ENCODE data around the gene TBC1D22A. TPM values are rescaled to one million over a fixed set of nuclear protein-coding genes. Genes with fewer than 3 reads are reported as not detected.
A peak's percentile ranks its signal among the peaks of the same experiment; 100 is the strongest.

The TBC1D22A gene
- total RNA-seq, 2 donors from 2014 or later, result 11.5 to 15.4 TPM

- no peak for DNase-seq (ENCODE audit: low spot score)
- H3K36me3 ChIP-seq, result peaks cover 12% of the 10 kb centered on the region
Observed at GRCh38 chr22:46908641-46909107, 146.2 kb downstream of the TBC1D22A start.

DNA sequence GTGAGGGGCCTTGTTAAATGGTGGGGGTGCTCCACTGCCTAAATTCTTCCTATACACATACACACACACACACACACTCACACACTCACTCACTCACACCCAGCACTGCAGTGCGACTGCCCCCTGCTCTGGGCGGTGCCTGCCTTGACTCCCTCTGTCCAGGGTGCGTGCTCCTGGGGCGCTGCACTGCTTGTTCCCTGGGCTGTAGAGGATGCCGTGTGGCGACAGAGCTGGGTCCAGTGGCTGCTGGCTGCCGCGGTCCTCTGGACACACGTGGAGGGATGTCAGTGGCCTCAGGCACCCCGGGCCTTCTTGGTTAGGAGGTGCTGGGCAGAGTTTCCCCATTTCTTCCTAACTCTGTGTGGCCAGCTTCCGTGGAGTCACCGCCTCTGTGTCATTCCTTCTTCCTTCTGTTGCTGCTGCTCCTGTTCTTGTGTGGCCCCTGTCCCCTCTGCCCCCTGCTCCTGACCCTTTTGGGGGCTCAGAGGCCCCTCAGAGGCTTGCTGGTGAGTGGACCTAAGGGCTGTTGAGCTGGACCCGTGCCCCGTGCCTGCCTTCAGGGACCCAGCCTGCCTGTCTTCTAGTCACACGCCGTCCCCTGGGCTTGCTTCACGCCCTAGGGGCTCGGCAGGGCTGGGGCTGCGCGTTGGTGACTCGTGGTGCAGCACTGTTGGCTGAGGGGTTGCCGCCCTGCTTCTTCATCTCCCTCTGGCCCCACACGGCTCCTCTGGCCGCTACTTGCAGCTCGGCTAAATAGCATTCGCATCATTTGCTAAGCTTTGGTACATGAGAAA is 147.0 kb downstream of the TBC1D22A start:
- Histone ChIP-seq H3K27ac (no peak overlapping the region), H3K36me3 (peaks cover 20% of the 10 kb centered on the region), H3K4me3 (no peak overlapping the region), H3K27me3 (no peaks in the 10 kb centered on the region), H3K9me3 (no peaks in the 10 kb centered on the region), H3K4me1 (no peaks in the 10 kb centered on the region)
- no peak for TF ChIP-seq CTCF (IDR thresholded peaks at IDR 0.05)
- peak; percentile 40 for DNase-seq (ENCODE audit: low spot score)

More at GRCh38 chr22:46908641-46909107, 146.2 kb downstream of the TBC1D22A start:
- no peak for TF ChIP-seq CTCF (IDR thresholded peaks at IDR 0.05)
- no peaks in the 10 kb centered on the region for H3K9me3 ChIP-seq
- H3K27ac ChIP-seq, result no peak overlapping the region
- H3K4me1 ChIP-seq, result no peaks in the 10 kb centered on the region
- no peak overlapping the region for H3K4me3 ChIP-seq
- no peaks in the 10 kb centered on the region for H3K27me3 ChIP-seq

DNA sequence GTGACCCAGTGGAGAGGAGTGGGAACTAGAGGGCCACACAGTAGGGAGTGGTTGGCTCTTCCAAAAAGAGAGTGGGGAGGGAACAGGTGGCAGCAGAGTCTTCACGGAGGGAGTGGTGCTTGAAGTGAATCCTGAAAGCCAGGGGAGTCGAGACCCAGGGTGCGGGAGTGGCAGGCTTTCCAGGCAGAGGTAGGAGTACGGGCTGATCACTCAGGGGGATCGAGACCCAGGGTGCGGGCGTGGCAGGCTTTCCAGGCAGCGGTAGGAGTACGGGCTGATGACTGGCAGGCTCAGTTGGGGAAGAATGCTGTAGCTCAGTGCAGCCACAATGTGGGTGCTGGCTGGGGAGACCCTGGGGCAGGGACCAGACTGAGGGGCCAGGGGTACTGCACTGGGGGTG is 148.2 kb downstream of the TBC1D22A start:
- no peak for TF ChIP-seq CTCF (IDR thresholded peaks at IDR 0.05)
- peak; percentile 46 for DNase-seq (ENCODE audit: low spot score)
- Histone ChIP-seq H3K36me3 (peaks cover 28% of the 10 kb centered on the region), H3K27me3 (no peaks in the 10 kb centered on the region), H3K27ac (no peak overlapping the region), H3K4me3 (no peak overlapping the region), H3K4me1 (no peaks in the 10 kb centered on the region), H3K9me3 (no peaks in the 10 kb centered on the region)

DNA sequence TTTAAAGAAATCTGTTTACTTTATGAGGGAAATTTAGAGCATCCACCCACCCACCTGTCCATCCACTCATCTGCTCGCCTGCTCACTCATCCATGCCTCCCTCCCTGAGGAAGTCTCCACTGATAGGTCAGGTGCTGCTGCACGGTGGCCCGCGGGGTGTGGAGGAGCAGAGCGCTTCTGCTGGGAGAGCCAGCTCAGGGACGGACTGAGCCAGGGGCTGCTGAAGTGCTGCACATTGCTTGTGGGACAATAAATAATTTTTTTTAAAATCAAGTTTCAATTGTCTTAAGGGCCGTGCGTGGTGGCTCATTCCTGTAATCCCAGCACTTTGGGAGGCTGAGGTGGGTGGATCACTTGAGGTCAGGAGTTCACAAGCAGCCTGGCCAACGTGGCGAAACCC is 148.9 kb downstream of the TBC1D22A start:
- Histone ChIP-seq H3K4me1 (no peaks in the 10 kb centered on the region), H3K36me3 (peaks cover 34% of the 10 kb centered on the region), H3K27ac (no peak overlapping the region), H3K27me3 (no peaks in the 10 kb centered on the region), H3K4me3 (no peak overlapping the region), H3K9me3 (no peaks in the 10 kb centered on the region)
- no peak for TF ChIP-seq CTCF (IDR thresholded peaks at IDR 0.05)
- DNase-seq (ENCODE audit: low spot score), result no peak

- H3K4me3 ChIP-seq, result no peak overlapping the region
- no peak for DNase-seq (ENCODE audit: low spot score)
- no peaks in the 10 kb centered on the region for H3K9me3 ChIP-seq
- H3K27me3 ChIP-seq, result no peaks in the 10 kb centered on the region
- H3K27ac ChIP-seq, result no peak overlapping the region
- TF ChIP-seq CTCF (IDR thresholded peaks at IDR 0.05), result no peak
- H3K36me3 ChIP-seq, result peaks cover 34% of the 10 kb centered on the region
- H3K4me1 ChIP-seq, result no peaks in the 10 kb centered on the region
Observed at GRCh38 chr22:46913351-46913750, 150.9 kb downstream of the TBC1D22A start.

All from right atrium auricular region (tissue), 2 donors.